ENCODE data around the gene CCL24.
"Not testable (repeated sequence)": the region's sequence is repeated elsewhere in the genome, so short reads cannot be mapped to it uniquely, and the experiment has no call there.

Gene CCL24

GRCh38 chr7:75820688-75821087, 7.1 kb upstream of the CCL24 start:
- in situ Hi-C loops (cut with HindIII; ENCODE audit: low sequenced_read_pairs): no loop called here

- in situ Hi-C loops (cut with HindIII; ENCODE audit: low sequenced_read_pairs): no loop called here
Measured at GRCh38 chr7:75819711-75820110, 6.1 kb upstream of the CCL24 start.

GRCh38 chr7:75818472-75818871, 4.9 kb upstream of the CCL24 start:
- in situ Hi-C loops (cut with HindIII; ENCODE audit: low sequenced_read_pairs): no loop called here

- in situ Hi-C loops (cut with HindIII; ENCODE audit: low sequenced_read_pairs): no loop called here
Measured at GRCh38 chr7:75817116-75817515, 3.5 kb upstream of the CCL24 start.

GRCh38 chr7:75815418-75816064, 1.9 kb upstream of the CCL24 start:
- in situ Hi-C loops (cut with HindIII; ENCODE audit: low sequenced_read_pairs): no loop called here

GRCh38 chr7:75814407-75814947, 871 bp upstream of the CCL24 start:
- in situ Hi-C loops (cut with HindIII; ENCODE audit: low sequenced_read_pairs): no loop called here

GRCh38 chr7:75813084-75813483, 522 bp downstream of the CCL24 start:
- in situ Hi-C loops (cut with HindIII; ENCODE audit: low sequenced_read_pairs): no loop called here

GRCh38 chr7:75811894-75812678, 1.5 kb downstream of the CCL24 start:
- in situ Hi-C loops (cut with HindIII; ENCODE audit: low sequenced_read_pairs): no loop called here

- in situ Hi-C loops (cut with HindIII; ENCODE audit: low sequenced_read_pairs): no loop called here
Measured at GRCh38 chr7:75809396-75809795, 4.2 kb downstream of the CCL24 start.

- in situ Hi-C loops (cut with HindIII; ENCODE audit: low sequenced_read_pairs): no loop called here
Measured at GRCh38 chr7:75808106-75808505, 5.5 kb downstream of the CCL24 start.

- in situ Hi-C loops (cut with HindIII; ENCODE audit: low sequenced_read_pairs): no loop called here
Measured at GRCh38 chr7:75807452-75807851, 6.2 kb downstream of the CCL24 start.

GRCh38 chr7:75806560-75807307, 6.9 kb downstream of the CCL24 start:
- in situ Hi-C loops (cut with HindIII; ENCODE audit: low sequenced_read_pairs): no loop called here

- in situ Hi-C loops (cut with HindIII; ENCODE audit: low sequenced_read_pairs): no loop called here
Measured at GRCh38 chr7:75804705-75805104, 8.9 kb downstream of the CCL24 start.

- in situ Hi-C loops (cut with HindIII; ENCODE audit: low sequenced_read_pairs): no loop called here
Measured at GRCh38 chr7:75804004-75804403, 9.6 kb downstream of the CCL24 start.

- in situ Hi-C loops (cut with HindIII; ENCODE audit: low sequenced_read_pairs): no loop called here
Measured at GRCh38 chr7:75802552-75802821, 11.1 kb downstream of the CCL24 start.

- in situ Hi-C loops (cut with HindIII; ENCODE audit: low sequenced_read_pairs): no loop called here
Measured at GRCh38 chr7:75798770-75799169, 14.8 kb downstream of the CCL24 start.

GRCh38 chr7:75796420-75796819, 17.2 kb downstream of the CCL24 start:
- in situ Hi-C loops (cut with HindIII; ENCODE audit: low sequenced_read_pairs): no loop called here

- in situ Hi-C loops (cut with HindIII; ENCODE audit: low sequenced_read_pairs): no loop called here
Measured at GRCh38 chr7:75795831-75796285, 17.7 kb downstream of the CCL24 start.

GRCh38 chr7:75793676-75794075, 19.9 kb downstream of the CCL24 start:
- in situ Hi-C loops (cut with HindIII; ENCODE audit: low sequenced_read_pairs): no loop called here

GRCh38 chr7:75792567-75792966, 21.0 kb downstream of the CCL24 start:
- in situ Hi-C loops (cut with HindIII; ENCODE audit: low sequenced_read_pairs): not testable (repeated sequence)

- in situ Hi-C loops (cut with HindIII; ENCODE audit: low sequenced_read_pairs): no loop called here
Measured at GRCh38 chr7:75789361-75789924, 24.2 kb downstream of the CCL24 start.

All from DLD1 (cell line).